IMR-90 (cell line): Measurements from ENCODE around the gene ACP2. TPM values are rescaled to one million over a fixed set of nuclear protein-coding genes. Genes with fewer than 3 reads are reported as not detected.

ENCODE experiments used
- ATAC-seq: fragments of 200-7000 bp; cut with Tn5 transposase; 2 replicates; pipeline ENCODE4 v1.9.1; 2020; ENCODE audit warnings: low read depth, mild to moderate bottlenecking, moderate library complexity
- BruUV-seq: library from RNA; stranded (reverse); fragments of 400-500 nt; replicated peaks from 2 replicates; lab custom pipeline; 2021; lab: Mats Ljungman, UMichigan
- CTCF ChIA-PET: fragments of 300-600 bp; formaldehyde crosslinking; extraction: SDS; loops from one replicate; lab custom pipeline; 2021; ENCODE audit warnings: antibody characterized with exemption; lab: Yijun Ruan, JAX
- POLR2A ChIA-PET: fragments of 300-600 bp; sonication (Branson Sonifier 250); formaldehyde crosslinking; loops from one replicate; lab custom pipeline; 2022; ENCODE audit warnings: antibody characterized with exemption; ENCODE audit not compliant: unreplicated experiment; lab: Charles Lee
- DNase-seq: peaks from one replicate; pipeline ENCODE4 v3.0.0; 2013
- H2AFZ ChIP-seq: replicated peaks from 2 replicates; pipeline ENCODE3; 2013; ENCODE audit warnings: low read length, mild to moderate bottlenecking; ENCODE audit not compliant: poor library complexity
- H2AK5ac ChIP-seq: 2 replicates; pipeline ENCODE4 v1.6.1; 2013; ENCODE audit warnings: low read depth, low read length, inconsistent platforms
- H2AK9ac ChIP-seq: replicated peaks from 2 replicates; pipeline ENCODE3; 2013; ENCODE audit warnings: mild to moderate bottlenecking, low read depth, low read length, moderate library complexity; ENCODE audit not compliant: poor library complexity
- H2BK120ac ChIP-seq: 2 replicates; pipeline ENCODE4 v1.6.1; 2013; ENCODE audit warnings: low read depth, low read length, inconsistent platforms
- H2BK15ac ChIP-seq: 3 replicates; pipeline ENCODE4 v1.6.1; 2013; ENCODE audit warnings: low read depth, low read length, inconsistent platforms
- H2BK20ac ChIP-seq: 2 replicates; pipeline ENCODE4 v1.6.1; 2013; ENCODE audit warnings: low read depth, mild to moderate bottlenecking, inconsistent platforms, low read length, moderate library complexity
- H2BK5ac ChIP-seq: 2 replicates; pipeline ENCODE4 v1.6.1; 2013; ENCODE audit warnings: mild to moderate bottlenecking, low read depth, low read length, inconsistent platforms; ENCODE audit not compliant: poor library complexity, severe bottlenecking
- H3K14ac ChIP-seq: replicated peaks from 2 replicates; pipeline ENCODE4 v1.6.1; 2013; ENCODE audit warnings: low read depth, low read length, inconsistent platforms
- H3K18ac ChIP-seq: 2 replicates; pipeline ENCODE4 v1.6.1; 2013; ENCODE audit warnings: low read depth, low read length, control low read depth
- H3K23ac ChIP-seq: 2 replicates; pipeline ENCODE4 v1.6.1; 2013; ENCODE audit warnings: low read depth, low read length, inconsistent platforms
- H3K27ac ChIP-seq: 2 replicates; pipeline ENCODE4 v1.5.1; 2013; ENCODE audit warnings: mild to moderate bottlenecking, control low read depth, low read length; ENCODE audit not compliant: insufficient read depth
- H3K27me3 ChIP-seq: 2 replicates; pipeline ENCODE4 v1.6.1; 2013; ENCODE audit warnings: low read length; ENCODE audit not compliant: control insufficient read depth, insufficient read depth
- H3K36me3 ChIP-seq: 2 replicates; pipeline ENCODE4 v1.6.1; 2013; ENCODE audit warnings: low read length, mixed read lengths; ENCODE audit not compliant: control insufficient read depth, insufficient read depth
- H3K4ac ChIP-seq: 2 replicates; pipeline ENCODE4 v1.6.1; 2013; ENCODE audit warnings: low read depth, low read length, inconsistent platforms
- H3K4me1 ChIP-seq: 2 replicates; pipeline ENCODE4 v1.6.1; 2013; ENCODE audit warnings: low read length, mixed read lengths; ENCODE audit not compliant: control insufficient read depth, insufficient read depth
- H3K4me2 ChIP-seq: 2 replicates; pipeline ENCODE4 v1.6.1; 2013; ENCODE audit warnings: low read depth, mild to moderate bottlenecking, control low read depth, low read length, moderate library complexity
- H3K4me3 ChIP-seq: 2 replicates; pipeline ENCODE4 v1.5.1; 2013; ENCODE audit warnings: low read depth, mild to moderate bottlenecking, control low read depth, low read length, moderate library complexity; ENCODE audit not compliant: insufficient read depth
- H3K56ac ChIP-seq: 2 replicates; pipeline ENCODE4 v1.6.1; 2013; ENCODE audit warnings: low read length, inconsistent platforms; ENCODE audit not compliant: insufficient read depth; ENCODE audit errors: extremely low read depth
- H3K79me1 ChIP-seq, 2 experiments: 2 replicates each; pipeline ENCODE4 v1.6.1; 2013; ENCODE audit warnings: low read length in 2 of 2, inconsistent platforms in 1 of 2, low read depth in 1 of 2
- H3K9ac ChIP-seq: 2 replicates; pipeline ENCODE4 v1.6.1; 2013; ENCODE audit warnings: low read depth, low read length, control low read depth
- H3K9me1 ChIP-seq: 2 replicates; pipeline ENCODE4 v1.6.1; 2013; ENCODE audit warnings: low read length, inconsistent platforms; ENCODE audit not compliant: insufficient read depth
- H3K9me3 ChIP-seq: 2 replicates; pipeline ENCODE4 v1.6.1; 2013; ENCODE audit warnings: low read length; ENCODE audit not compliant: control insufficient read depth, insufficient read depth
- H4K20me1 ChIP-seq: 2 replicates; pipeline ENCODE4 v1.6.1; 2013; ENCODE audit warnings: low read length, inconsistent platforms; ENCODE audit not compliant: insufficient read depth
- H4K5ac ChIP-seq: 2 replicates; pipeline ENCODE4 v1.6.1; 2013; ENCODE audit warnings: mild to moderate bottlenecking, low read depth, low read length, control low read depth
- H4K8ac ChIP-seq, 2 experiments: 2 replicates each; pipeline ENCODE4 v1.6.1; 2013; ENCODE audit warnings: low read depth in 2 of 2, low read length in 2 of 2, control low read depth in 1 of 2, inconsistent platforms in 1 of 2
- H4K91ac ChIP-seq: 2 replicates; pipeline ENCODE4 v1.6.1; 2013; ENCODE audit warnings: low read depth, low read length, inconsistent platforms; ENCODE audit not compliant: insufficient read depth
- BHLHE40 ChIP-seq: fragments of 150-350 bp; IDR thresholded peaks from 2 replicates; pipeline ENCODE4 v1.6.1; 2016; ENCODE audit warnings: mild to moderate bottlenecking, low read depth, low read length
- CEBPB ChIP-seq: IDR thresholded peaks from 2 replicates; pipeline ENCODE4 v1.6.1; 2012; ENCODE audit warnings: low read depth, low read length, improper control_type of control experiment
- CHD1 ChIP-seq: IDR thresholded peaks from 2 replicates; pipeline ENCODE4 v1.6.1; 2012; ENCODE audit warnings: low read depth, low read length, improper control_type of control experiment
- CTCF ChIP-seq: conservative IDR thresholded peaks from 2 replicates; pipeline ENCODE4 v1.5.1; 2012; ENCODE audit warnings: mild to moderate bottlenecking, low read depth, low read length, improper control_type of control experiment
- ELK1 ChIP-seq: fragments of 150-350 bp; IDR thresholded peaks from 2 replicates; pipeline ENCODE4 v1.6.1; 2016; ENCODE audit warnings: low read depth, mild to moderate bottlenecking, low read length, moderate library complexity, borderline replicate concordance
- FOS ChIP-seq: fragments of 150-350 bp; IDR thresholded peaks from 2 replicates; pipeline ENCODE4 v1.6.1; 2016; ENCODE audit warnings: low read depth, low read length
- MAFK ChIP-seq: IDR thresholded peaks from 2 replicates; pipeline ENCODE4 v1.6.1; 2012; ENCODE audit warnings: low read depth, low read length, improper control_type of control experiment
- MAZ ChIP-seq: IDR thresholded peaks from 2 replicates; pipeline ENCODE4 v1.6.1; 2012; ENCODE audit warnings: low read depth, mild to moderate bottlenecking, low read length, improper control_type of control experiment, moderate library complexity, borderline replicate concordance
- MXI1 ChIP-seq: IDR thresholded peaks from 2 replicates; pipeline ENCODE4 v1.6.1; 2012; ENCODE audit warnings: low read depth, mild to moderate bottlenecking, low read length, moderate library complexity, borderline replicate concordance
- NFE2L2 ChIP-seq: fragments of 150-350 bp; IDR thresholded peaks from 2 replicates; pipeline ENCODE4 v1.6.1; 2016; ENCODE audit warnings: low read depth, mild to moderate bottlenecking, low read length
- POLR2A ChIP-seq: IDR thresholded peaks from 2 replicates; pipeline ENCODE4 v1.6.1; 2012; ENCODE audit warnings: mild to moderate bottlenecking, low read depth, low read length
- RAD21 ChIP-seq: IDR thresholded peaks from 2 replicates; pipeline ENCODE4 v1.6.1; 2012; ENCODE audit warnings: low read length, improper control_type of control experiment
- RCOR1 ChIP-seq: IDR thresholded peaks from 2 replicates; pipeline ENCODE4 v1.6.1; 2012; ENCODE audit warnings: mild to moderate bottlenecking, low read length, improper control_type of control experiment; ENCODE audit not compliant: insufficient replicate concordance
- RFX5 ChIP-seq: IDR thresholded peaks from 2 replicates; pipeline ENCODE4 v1.8.0; 2012; ENCODE audit warnings: low read depth, mild to moderate bottlenecking, low read length, moderate library complexity
- SMC3 ChIP-seq: fragments of 150-350 bp; IDR thresholded peaks from 2 replicates; pipeline ENCODE4 v1.6.1; 2016; ENCODE audit warnings: low read depth, mild to moderate bottlenecking, antibody characterized with exemption, low read length, moderate library complexity
- USF2 ChIP-seq: fragments of 150-350 bp; IDR thresholded peaks from 2 replicates; pipeline ENCODE4 v1.6.1; 2017; ENCODE audit warnings: mild to moderate bottlenecking, antibody characterized with exemption, low read length, low read depth
- WGBS, 2 experiments: methylation state at CpG; one replicate each; pipeline versions ENCODE4 v1.1.5 to v1.1.7; 2013; ENCODE audit warnings: missing lambda C conversion rate in 2 of 2; ENCODE audit not compliant: insufficient read length in 1 of 2; ENCODE audit errors: extremely low coverage in 2 of 2; 5-methylcytosine and 5-hydroxymethylcytosine counted together
- dilution Hi-C: fragments of 300-500 bp; cut with HindIII; formaldehyde crosslinking; loops from one replicate; pipeline ENCODE4 v1.14.3; 2018; ENCODE audit warnings: low sequenced_read_pairs; ENCODE audit not compliant: unreplicated experiment
- in situ Hi-C: fragments of 300-500 bp; cut with MboI; formaldehyde crosslinking; loops from 3 replicates; pipeline ENCODE4 v1.14.3; 2019; ENCODE audit warnings: low sequenced_read_pairs, inconsistent platforms, mixed read lengths
- intact Hi-C: fragments of 100-400 bp; cut with micrococcal nuclease; formaldehyde crosslinking; loops from 2 replicates; pipeline ENCODE4 v1.10.0; 2022
- polyA plus RNA-seq, 3 experiments: library from polyadenylated mRNA; depleted of rRNA; stranded (reverse); fragments of >200 nt; gene quantifications; 2 replicates each; pipeline ENCODE4 v1.2.3, GENCODE V29; 2012; ENCODE audit warnings: low replicate concordance in 1 of 3
- total RNA-seq: library from RNA; depleted of rRNA; stranded (reverse); fragments of >200 nt; gene quantifications from 2 replicates; pipeline ENCODE4 v1.2.3, GENCODE V29; 2012

The ACP2 gene
- total and polyA plus RNA-seq, 2 of the 4 experiments (the other 2 are of a cell fraction) = 17.7 to 23.6 TPM

GRCh38 chr11:47201015-47201414, 47.6 kb downstream of the ACP2 start:
- Histone ChIP-seq H2BK20ac (no peak overlapping the region), H3K9ac (no peak overlapping the region), H3K4me3 (no peak overlapping the region), H4K5ac (no peak overlapping the region), H3K23ac (no peak overlapping the region), H3K14ac (no peak overlapping the region), H2AK9ac (no peak overlapping the region), H3K4me2 (no peak overlapping the region), H3K27ac (no peak overlapping the region), H2AFZ (no peak overlapping the region), H2AK5ac (no peak overlapping the region), H4K8ac (no peak overlapping the region), H4K20me1 (no peaks in the 10 kb centered on the region), H3K27me3 (peaks cover 20% of the 10 kb centered on the region), H4K91ac (no peak overlapping the region), H3K56ac (no peak overlapping the region), H3K9me3 (no peaks in the 10 kb centered on the region), H3K9me1 (no peaks in the 10 kb centered on the region; the same call in 1 of the 2 replicates), H3K4me1 (no peaks in the 10 kb centered on the region; the same call in 1 of the 2 replicates), H3K79me1 (no peaks in the 10 kb centered on the region), H2BK5ac (no peak overlapping the region), H3K36me3 (no peaks in the 10 kb centered on the region), H3K4ac (no peak overlapping the region), H3K18ac (no peak overlapping the region), H2BK15ac (no peak overlapping the region), H2BK120ac (no peak overlapping the region)
- CTCF ChIA-PET = interaction anchor here (0.6 kb wide), 1 partner anchor 245 kb away, joined by 3 read pairs; no protein-coding TSS in a partner anchor
- in situ Hi-C loops = no loop called here
- WGBS, 2 experiments = no CpG with 5 or more reads among the region's 4 CpGs
- intact Hi-C loops = no loop called here
- no peak for DNase-seq
- no peak for ATAC-seq
- POLR2A ChIA-PET = no interaction called here
- BruUV-seq = no TSS peak
- dilution Hi-C loops = no loop called here
- no peak for TF ChIP-seq FOS
- TF ChIP-seq USF2 = no peak
- TF ChIP-seq RCOR1 = no peak
- no peak for TF ChIP-seq ELK1
- no peak for TF ChIP-seq MXI1
- no peak for TF ChIP-seq CTCF
- TF ChIP-seq POLR2A = no peak
- TF ChIP-seq MAFK = no peak
- no peak for TF ChIP-seq RFX5
- TF ChIP-seq RAD21 = no peak
- TF ChIP-seq SMC3 = no peak
- no peak for TF ChIP-seq MAZ
- TF ChIP-seq CHD1 = no peak
- TF ChIP-seq NFE2L2 = no peak
- TF ChIP-seq CEBPB = no peak
- no peak for TF ChIP-seq BHLHE40
